HepG2 (cell line): ENCODE measurements around the gene PROM2. TPM values are rescaled to one million over a fixed set of nuclear protein-coding genes. Genes with fewer than 3 reads are reported as not detected.

Experiments used
- ATAC-seq: fragments of 200-7000 bp; cut with Tn5 transposase; 3 replicates; pipeline ENCODE4 v1.9.1; 2020; ENCODE audit warnings: mild to moderate bottlenecking, moderate library complexity
- BruUV-seq: library from RNA; stranded (reverse); fragments of 400-500 nt; replicated peaks from 2 replicates; lab custom pipeline; 2021; lab: Mats Ljungman, UMichigan
- CTCF ChIA-PET: fragments of 300-600 bp; formaldehyde crosslinking; extraction: SDS; loops from one replicate; lab custom pipeline; 2021; ENCODE audit warnings: low total read pairs, inconsistent platforms, low intra/inter-chr PET ratio; lab: Yijun Ruan, JAX
- POLR2A ChIA-PET: fragments of 350-600 bp; sonication (Branson Sonifier 250); formaldehyde crosslinking; loops from one replicate; lab custom pipeline; 2020; ENCODE audit warnings: antibody characterized with exemption, inconsistent platforms; lab: Yijun Ruan, JAX
- DNase-seq: peaks from one replicate; pipeline ENCODE4 v3.0.0-alpha.2; 2015; ENCODE audit warnings: low spot score
- FAIRE-seq: peaks from 3 replicates; lab custom pipeline; 2011; peaks lifted over from hg19 to GRCh38; lab: Jason Lieb, UNC
- H2AFZ ChIP-seq: one replicate; pipeline ENCODE4 v1.6.1; 2011; ENCODE audit warnings: low read length, inconsistent platforms
- H3K27ac ChIP-seq: fragments of 300-600 bp; 3 replicates; pipeline ENCODE4 v1.8.0; 2011; ENCODE audit warnings: mixed run types, mild to moderate bottlenecking, mixed read lengths, low read length, inconsistent platforms; ENCODE audit not compliant: insufficient read depth; ENCODE audit errors: extremely low read length
- H3K27me3 ChIP-seq, 2 experiments: fragments of 200-600 bp in 1 of 2; 2 replicates in 1 of 2; 3 replicates in 1 of 2; pipeline versions ENCODE4 v1.6.0 to v1.8.0; 2011; ENCODE audit warnings: low read length in 2 of 2, mild to moderate bottlenecking in 2 of 2, moderate library complexity in 2 of 2, inconsistent platforms in 1 of 2; ENCODE audit not compliant: insufficient read depth in 2 of 2, control insufficient read depth in 1 of 2
- H3K36me3 ChIP-seq, 2 experiments: fragments of 200-600 bp in 1 of 2; replicated peaks in 1 of 2; 2 replicates in 1 of 2; 3 replicates in 1 of 2; pipeline versions ENCODE4 v1.5.1 to v1.8.0; 2011; ENCODE audit warnings: low read length in 2 of 2, inconsistent platforms in 1 of 2; ENCODE audit not compliant: insufficient read depth in 2 of 2, control insufficient read depth in 1 of 2
- H3K4me1 ChIP-seq: 2 replicates; pipeline ENCODE4 v1.5.1; 2012; ENCODE audit warnings: low read length, inconsistent platforms; ENCODE audit not compliant: insufficient read depth
- H3K4me2 ChIP-seq: 2 replicates; pipeline ENCODE4 v1.6.0; 2011; ENCODE audit warnings: low read depth, low read length, inconsistent platforms
- H3K4me3 ChIP-seq, 3 experiments: fragments of 200-600 bp in 1 of 3; sonication (generic), shearing (Covaris generic) in 1 of 3; replicated peaks in 1 of 3; 2 replicates each; pipeline ENCODE4 v1.5.1; 2011 to 2016; ENCODE audit warnings: low read length in 3 of 3, inconsistent platforms in 2 of 3, low read depth in 2 of 3, mild to moderate bottlenecking in 2 of 3, control low read depth in 1 of 3, mixed read lengths in 1 of 3; ENCODE audit not compliant: insufficient read depth in 1 of 3
- H3K79me2 ChIP-seq: one replicate; pipeline ENCODE4 v1.6.1; 2011; ENCODE audit warnings: low read length, inconsistent platforms; ENCODE audit not compliant: insufficient read depth
- H3K9ac ChIP-seq: 2 replicates; pipeline ENCODE4 v1.6.0; 2011; ENCODE audit warnings: mild to moderate bottlenecking, low read depth, low read length, inconsistent platforms; ENCODE audit not compliant: insufficient read depth
- H3K9me3 ChIP-seq: 2 replicates; pipeline ENCODE4 v1.5.1; 2012; ENCODE audit warnings: mild to moderate bottlenecking, low read length
- H4K20me1 ChIP-seq: 2 replicates; pipeline ENCODE4 v1.6.0; 2011; ENCODE audit warnings: inconsistent platforms, mild to moderate bottlenecking, low read length, moderate library complexity; ENCODE audit not compliant: insufficient read depth
- ETV5 ChIP-seq: IDR thresholded peaks from 2 replicates; pipeline ENCODE4 v1.6.1; 2018; ENCODE audit warnings: missing biosample characterization, missing genetic modification reagents, inconsistent platforms, borderline replicate concordance
- NPAS2 ChIP-seq: sonication (generic); formaldehyde crosslinking; IDR thresholded peaks from 2 replicates; pipeline ENCODE4 v1.8.0; 2022; ENCODE audit warnings: mild to moderate bottlenecking, missing genetic modification reagents, borderline replicate concordance
- PAWR ChIP-seq: sonication (generic); formaldehyde crosslinking; IDR thresholded peaks from 2 replicates; pipeline ENCODE4 v1.4.0; 2020; ENCODE audit warnings: missing genetic modification reagents, mild to moderate bottlenecking, borderline replicate concordance
- POLR2A ChIP-seq, 2 experiments: IDR thresholded peaks; 2 replicates each; pipeline ENCODE4 v1.6.1; 2011; ENCODE audit warnings: low read depth in 2 of 2, low read length in 2 of 2, mild to moderate bottlenecking in 1 of 2, moderate library complexity in 1 of 2; ENCODE audit not compliant: insufficient read depth in 1 of 2
- RBM22 ChIP-seq: fragments of 200-400 bp; formaldehyde crosslinking; optimal IDR thresholded peaks from 2 replicates; pipeline ENCODE3; 2017; ENCODE audit warnings: mild to moderate bottlenecking, low read length, moderate library complexity
- REL ChIP-seq: sonication (generic); formaldehyde crosslinking; conservative IDR thresholded peaks from 2 replicates; pipeline ENCODE4 v1.8.0; 2022; ENCODE audit warnings: mild to moderate bottlenecking, missing genetic modification reagents, moderate library complexity
- RNF219 ChIP-seq: sonication (generic); formaldehyde crosslinking; IDR thresholded peaks from 2 replicates; pipeline ENCODE4 v1.5.0; 2020; ENCODE audit warnings: mild to moderate bottlenecking, missing genetic modification reagents
- ZNF691 ChIP-seq: sonication (generic); formaldehyde crosslinking; IDR thresholded peaks from 2 replicates; pipeline ENCODE4 v1.4.0; 2020; ENCODE audit warnings: missing genetic modification reagents, low read depth, mild to moderate bottlenecking, borderline replicate concordance
- ZNF792 ChIP-seq: IDR thresholded peaks from 2 replicates; pipeline ENCODE4 v1.6.1; 2016
- ZNF879 ChIP-seq: sonication (generic); formaldehyde crosslinking; IDR thresholded peaks from 2 replicates; pipeline ENCODE4 v1.8.1; 2023; ENCODE audit warnings: missing genetic modification reagents
- WGBS: methylation state at CpG from one replicate; pipeline ENCODE4 v1.1.6; 2017; ENCODE audit warnings: low lambda C conversion rate; 5-methylcytosine and 5-hydroxymethylcytosine counted together
- in situ Hi-C: cut with HindIII; loops from 2 replicates; pipeline ENCODE4 v1.10.0; 2017; ENCODE audit warnings: low pct_unique_long_range_greater_than_20kb; ENCODE audit not compliant: extremely low pct_ligation_motif_present
- intact Hi-C: fragments of 100-400 bp; cut with micrococcal nuclease; formaldehyde crosslinking; loops from one replicate; pipeline ENCODE4 v1.10.0; 2022; ENCODE audit not compliant: unreplicated experiment
- polyA plus RNA-seq, 8 experiments: library from polyadenylated mRNA; depleted of rRNA in 3 of 8; stranded (reverse) in 7 of 8; unstranded in 1 of 8; fragments of >200 nt; fragmentation: Illumina TruSeq in 4 of 8; extraction: Trizol in 4 of 8; gene quantifications; 2 replicates each; pipeline versions ENCODE4 v1.2.1 to v1.2.3, GENCODE V29; 2011 to 2016; ENCODE audit warnings: low read depth in 4 of 8, missing spikeins in 1 of 8, mixed read lengths in 1 of 8; ENCODE audit not compliant: insufficient read depth in 1 of 8
- total RNA-seq, 5 experiments: library from RNA; depleted of rRNA; stranded (reverse); fragments of >200 nt; fragmentation: Illumina TruSeq; extraction: Trizol; gene quantifications; 2 replicates each; pipeline ENCODE4 v1.2.3, GENCODE V29; 2016; ENCODE audit warnings: low read depth in 1 of 5

PROM2 gene
- total and polyA plus RNA-seq, 2 of the 13 experiments (the other 11 are each of a cell fraction or from before 2014, with no cell fraction given): not detected

DNA sequence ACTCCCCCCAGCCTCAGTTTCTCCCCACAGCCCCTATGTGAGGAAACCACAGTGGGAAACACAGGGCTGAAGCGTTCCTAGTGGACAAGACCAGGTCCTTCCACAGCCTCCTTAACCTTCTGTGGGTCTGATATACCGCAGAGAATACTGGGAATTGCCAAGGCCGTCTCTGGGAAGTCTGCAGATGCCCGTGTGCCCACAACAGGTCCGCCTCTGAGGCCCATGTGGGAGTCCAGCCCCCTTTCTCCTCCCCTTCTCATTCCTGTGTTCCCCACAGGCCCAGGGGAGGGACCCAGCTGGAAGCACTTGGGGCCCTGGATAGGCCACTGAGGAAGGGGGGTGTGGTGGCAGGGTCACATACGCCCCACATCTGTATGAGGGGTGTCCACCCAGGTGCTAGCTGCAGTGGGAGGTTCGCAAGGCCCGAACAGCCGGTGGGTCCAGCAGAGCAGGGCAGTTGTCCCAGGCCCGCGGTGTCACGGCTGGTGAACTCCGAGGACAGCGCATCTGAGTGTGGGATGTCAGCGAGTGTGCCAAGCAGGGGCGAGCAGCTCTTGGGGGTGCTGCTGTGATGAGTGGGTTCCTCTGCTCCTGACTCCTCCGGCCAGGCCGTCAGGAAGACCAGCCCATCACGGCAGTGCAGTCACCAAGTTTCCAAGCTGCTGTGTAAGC is 20.5 kb downstream of the PROM2 start (continued):
- TF ChIP-seq ZNF691 (CRISPR knock-in tag) (no peak), POLR2A (IDR thresholded peaks at IDR 0.05; ENCODE audit: insufficient read depth in 1 of 2, low read depth in 2 of 2, low read length in 2 of 2) (no peak), PAWR (CRISPR knock-in tag) (no peak)

DNA sequence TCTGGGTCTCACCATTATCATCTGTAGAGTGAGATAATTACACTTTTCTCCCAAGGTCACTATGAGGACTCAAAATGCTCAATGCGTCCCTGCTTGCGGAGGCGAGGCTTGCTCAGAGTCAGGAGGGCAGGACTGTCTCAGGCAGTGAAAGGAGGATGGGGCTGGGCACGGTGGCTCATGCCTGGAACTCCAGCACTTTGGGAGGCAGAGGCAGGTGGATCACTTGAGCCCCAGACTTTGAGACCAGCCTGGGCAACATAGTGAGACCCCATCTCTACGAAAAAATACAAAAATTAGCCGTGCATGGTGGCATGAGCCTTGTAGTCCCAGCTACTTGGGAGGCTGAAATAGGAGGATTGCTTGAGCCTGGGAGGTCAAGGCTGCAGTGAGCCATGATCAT is 21.1 kb downstream of the PROM2 start:
- in situ Hi-C loops: no loop called here
- no peak overlapping the region for H2AFZ ChIP-seq
- intact Hi-C loops: no loop called here
- no peak for TF ChIP-seq RNF219 (CRISPR knock-in tag)
- no peak for TF ChIP-seq NPAS2 (CRISPR knock-in tag)
- TF ChIP-seq RBM22: no peak
- no peak for TF ChIP-seq ETV5 (CRISPR knock-in tag)
- TF ChIP-seq REL: no peak
- TF ChIP-seq ZNF792: no peak
- no peak for TF ChIP-seq ZNF879 (CRISPR knock-in tag)
- TF ChIP-seq, all 625 proteins: peak for 0
- DNase-seq: no peak
- Histone ChIP-seq H3K9ac (no peak overlapping the region), H3K79me2 (no peaks in the 10 kb centered on the region), H3K4me3 (no peak overlapping the region), H4K20me1 (no peaks in the 10 kb centered on the region; the same call in 1 of the 2 replicates), H3K27me3 (peaks cover 8 to 65% of the 10 kb centered on the region in 2 experiments; a peak in 3 of 5 replicates), H3K4me2 (no peak overlapping the region), H3K9me3 (0 out of 2 replicates have a peak, but pooled peaks cover 3% of the 10 kb centered on the region), H3K4me1 (no peaks in the 10 kb centered on the region), H3K36me3 (no peaks in the 10 kb centered on the region), H3K27ac (no peak overlapping the region)
- ChIA-PET CTCF (no interaction called here), POLR2A (no interaction called here)
- no TSS peak for BruUV-seq
- WGBS: 53% methylated on average over 6 of the region's 6 CpGs
- FAIRE-seq: no peak
- no peak for ATAC-seq
